NK-92 (cell line): ENCODE measurements around the gene OST4.
"Not testable (repeated sequence)": the region's sequence is repeated elsewhere in the genome, so short reads cannot be mapped to it uniquely, and the experiment has no call there.

Source experiments
- DNase-seq: peaks from one replicate; lab custom pipeline; 2025; ENCODE audit not compliant: unreplicated experiment; lab: John Stamatoyannopoulos, UW

OST4 gene

DNA sequence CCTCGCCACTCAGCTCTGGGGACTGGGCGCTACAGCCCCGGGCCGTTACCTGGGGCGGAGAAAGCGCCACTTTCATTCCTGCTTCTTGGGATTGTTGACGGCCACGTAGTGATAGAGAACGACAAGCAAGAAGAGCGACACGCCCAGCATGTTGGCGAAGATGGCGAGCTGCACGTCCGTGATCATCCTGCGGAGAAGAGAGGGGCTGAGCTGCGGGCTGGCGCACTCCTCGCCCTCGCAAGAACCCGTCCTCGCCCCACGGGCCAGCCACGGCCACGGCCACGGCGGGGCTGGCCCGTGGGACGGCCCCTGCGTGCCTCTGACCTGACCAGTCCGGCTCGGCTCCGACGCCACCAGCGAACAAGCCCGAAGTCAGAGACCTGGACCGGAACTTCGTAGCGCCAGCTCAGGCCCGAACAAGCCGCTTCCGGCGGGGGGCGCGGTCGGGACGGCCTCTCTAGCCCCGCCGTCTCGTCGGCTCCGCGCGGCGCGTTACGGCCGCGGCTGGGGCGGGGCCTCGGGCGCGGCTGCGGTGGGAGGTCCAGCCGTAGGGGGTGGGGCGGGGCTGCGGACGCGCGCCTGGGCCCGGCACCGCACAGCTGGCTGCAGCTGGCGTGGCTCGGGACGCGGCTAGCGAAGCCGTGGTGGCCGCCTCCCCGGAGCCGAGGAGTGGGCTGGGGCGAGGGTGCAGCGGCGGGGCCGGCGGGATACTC, at the start of gene OST4:
Gene OST4, minus strand, starts transcription at position 378 of the 713 bp plus-strand sequence.
- DNase-seq: peak; percentile 38

DNA sequence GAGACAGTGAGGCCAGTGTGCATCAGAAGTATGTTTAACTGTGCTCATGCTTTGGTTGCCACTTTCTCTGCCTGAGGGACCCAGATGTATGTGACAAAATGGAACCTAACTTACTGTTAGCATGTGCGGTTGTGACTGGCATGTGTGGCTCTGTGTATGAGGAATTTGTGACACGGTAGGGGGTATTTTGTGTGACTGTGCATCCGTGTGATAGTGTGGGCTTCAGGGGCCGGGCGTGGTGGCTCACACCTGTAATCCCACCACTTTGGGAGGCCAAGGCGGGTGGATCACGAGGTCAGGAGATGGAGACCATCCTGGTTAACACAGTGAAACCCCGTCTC, 47.8 kb upstream of the OST4 start:
- DNase-seq: not testable (repeated sequence)

DNA sequence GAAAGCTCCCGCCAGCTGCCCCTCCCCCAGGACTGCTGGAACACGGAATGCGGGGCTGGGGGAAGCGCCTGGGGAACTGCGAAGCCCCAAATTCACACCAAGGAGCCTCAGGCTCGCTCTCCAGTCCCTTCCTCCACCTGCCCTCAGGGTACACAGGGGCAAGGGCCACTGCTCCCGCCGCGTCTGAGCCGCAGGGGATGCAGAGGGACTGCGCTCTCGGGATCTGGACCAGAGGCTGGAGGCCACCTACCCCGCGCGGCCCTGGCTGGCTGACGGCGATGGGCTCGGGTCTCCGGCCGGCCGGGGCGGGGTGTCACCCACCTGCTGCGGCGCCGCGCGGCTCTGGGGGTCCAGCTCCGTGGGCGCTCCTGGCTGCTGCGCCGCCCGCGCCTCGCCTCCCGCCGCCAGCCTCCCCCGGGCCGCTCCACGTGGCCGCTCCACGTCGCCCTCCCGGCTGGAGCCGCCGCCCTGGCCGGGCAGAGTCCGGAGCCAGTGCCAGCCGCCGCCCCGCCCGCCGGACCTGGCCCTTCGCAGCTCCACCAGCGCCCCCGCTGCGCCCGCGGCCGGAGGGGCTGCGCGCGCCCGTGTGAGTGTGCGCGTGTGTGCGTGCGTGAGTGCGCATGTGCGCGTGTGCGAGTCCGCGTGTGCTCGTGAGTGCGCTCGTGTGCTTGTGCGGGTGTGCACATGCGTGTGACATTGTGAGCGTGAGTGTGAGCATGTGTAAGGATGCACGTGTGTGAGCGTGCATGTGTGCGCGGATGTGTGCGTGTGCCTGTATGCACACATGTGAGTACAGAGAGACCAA, 47.3 kb upstream of the OST4 start, which contains the start of gene CGREF1:
Gene CGREF1, minus strand, starts transcription at position 604 of the 805 bp plus-strand sequence. CDS start 14,762 bp downstream, outside the sequence.
- no peak for DNase-seq

DNA sequence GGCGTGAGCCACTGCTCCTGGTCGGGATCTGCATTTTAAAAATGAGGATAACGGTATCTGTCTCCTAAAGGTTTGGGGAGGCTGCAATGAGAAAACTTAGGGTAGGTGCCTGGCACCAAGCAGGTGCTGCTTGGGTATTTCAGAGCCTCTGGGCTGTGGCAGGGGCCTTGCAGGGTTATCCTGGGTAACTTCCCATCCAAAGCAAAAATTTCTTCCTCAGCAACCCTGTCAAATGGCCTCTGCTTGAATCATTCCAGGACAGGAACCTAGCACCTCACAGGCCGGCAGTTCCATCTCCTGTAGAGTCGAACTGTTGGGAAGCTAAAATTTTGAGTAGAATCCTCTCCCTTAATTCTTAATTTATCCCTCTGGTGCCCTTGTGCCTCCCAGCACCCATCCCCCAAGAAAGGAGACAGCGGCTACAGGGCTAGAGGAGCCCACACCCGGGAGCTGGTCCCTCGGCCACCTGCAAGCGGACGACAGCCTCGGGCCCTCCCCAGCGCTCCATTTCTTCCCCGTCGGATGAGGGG, 46.6 kb upstream of the OST4 start:
- no peak for DNase-seq

DNA sequence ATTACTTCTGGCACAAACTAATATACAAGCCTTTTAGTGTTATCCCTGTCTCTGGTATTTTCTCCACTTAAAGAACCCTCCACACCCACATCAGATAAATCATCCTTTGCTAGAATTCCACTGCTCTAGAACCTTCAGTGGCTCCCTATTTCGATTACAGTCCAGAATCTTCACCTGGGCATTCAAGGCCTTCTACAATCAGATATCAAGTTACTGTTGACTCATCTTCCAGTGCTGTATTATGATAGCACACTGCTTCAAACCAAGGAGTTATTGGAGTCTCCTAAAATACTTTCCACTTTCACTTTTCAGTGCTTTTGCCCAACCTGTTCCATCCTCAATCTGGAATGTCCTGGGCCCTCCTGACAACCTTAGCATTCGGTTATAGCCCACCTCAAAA, 44.1 kb upstream of the OST4 start:
- no peak for DNase-seq

DNA sequence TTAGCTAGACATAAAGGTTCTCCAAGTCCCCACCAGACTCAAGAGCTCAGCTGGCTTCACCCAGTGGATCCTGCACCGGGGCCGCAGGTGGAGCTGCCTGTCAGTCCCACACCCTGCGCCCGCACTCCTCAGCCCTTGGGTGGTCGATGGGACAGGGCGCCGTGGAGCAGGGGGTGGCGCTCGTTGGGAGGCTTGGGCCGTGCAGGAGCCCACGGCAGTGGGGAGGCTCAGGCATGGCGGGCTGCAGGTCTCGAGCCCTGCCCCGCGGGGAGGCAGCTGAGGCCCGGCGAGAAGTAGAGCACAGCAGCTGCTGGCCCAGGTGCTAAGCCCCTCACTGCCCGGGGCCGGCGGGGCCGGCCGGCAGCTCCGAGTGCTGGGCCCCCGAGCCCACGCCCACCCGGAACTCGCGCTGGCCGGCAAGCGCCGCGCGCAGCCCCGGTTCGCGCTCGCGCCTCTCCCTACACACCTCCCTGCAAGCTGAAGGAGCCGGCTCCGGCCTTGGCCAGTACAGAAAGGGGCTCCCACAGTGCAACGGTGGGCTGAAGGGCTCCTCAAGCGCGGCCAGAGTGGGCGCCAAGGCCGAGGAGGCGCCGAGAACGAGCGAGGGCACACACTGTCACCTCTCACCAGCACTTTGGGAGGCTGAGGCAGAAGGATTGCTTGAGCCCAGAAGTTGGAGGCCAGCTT, 40.1 kb upstream of the OST4 start:
- not testable (repeated sequence) for DNase-seq

DNA sequence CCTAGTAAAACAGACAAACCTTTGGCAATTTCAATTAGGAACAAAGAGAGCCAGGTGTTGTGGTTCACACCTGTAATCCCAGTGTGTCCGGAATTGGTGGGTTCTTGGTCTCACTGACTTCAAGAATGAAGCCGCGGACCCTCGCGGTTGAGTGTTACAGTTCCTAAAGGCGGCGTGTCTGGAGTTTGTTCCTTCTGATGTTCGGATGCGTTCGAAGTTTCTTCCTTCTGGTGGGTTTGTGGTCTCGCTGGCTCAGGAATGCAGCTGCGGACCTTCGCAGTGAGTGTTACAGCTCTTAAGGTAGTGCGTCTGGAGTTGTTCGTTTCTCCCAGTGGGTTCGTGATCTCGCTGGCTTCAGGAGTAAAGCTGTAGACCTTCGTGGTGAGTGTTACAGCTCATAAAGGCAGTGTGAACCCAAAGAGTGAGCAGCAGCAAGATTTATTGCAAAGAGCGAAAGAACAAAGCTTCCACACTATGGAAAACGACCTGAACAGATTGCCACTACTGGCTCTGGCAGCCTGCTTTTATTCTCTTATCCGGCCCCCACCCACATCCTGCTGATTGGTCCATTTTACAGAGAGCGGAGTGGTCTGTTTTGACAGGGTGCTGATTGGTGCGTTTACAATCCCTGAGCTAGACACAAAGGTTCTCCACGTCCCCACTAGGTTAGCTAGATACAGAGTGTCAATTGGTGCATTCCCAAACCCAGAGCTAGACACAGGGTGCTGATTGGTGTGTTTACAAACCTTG, 39.3 kb upstream of the OST4 start:
- DNase-seq: not testable (repeated sequence)

DNA sequence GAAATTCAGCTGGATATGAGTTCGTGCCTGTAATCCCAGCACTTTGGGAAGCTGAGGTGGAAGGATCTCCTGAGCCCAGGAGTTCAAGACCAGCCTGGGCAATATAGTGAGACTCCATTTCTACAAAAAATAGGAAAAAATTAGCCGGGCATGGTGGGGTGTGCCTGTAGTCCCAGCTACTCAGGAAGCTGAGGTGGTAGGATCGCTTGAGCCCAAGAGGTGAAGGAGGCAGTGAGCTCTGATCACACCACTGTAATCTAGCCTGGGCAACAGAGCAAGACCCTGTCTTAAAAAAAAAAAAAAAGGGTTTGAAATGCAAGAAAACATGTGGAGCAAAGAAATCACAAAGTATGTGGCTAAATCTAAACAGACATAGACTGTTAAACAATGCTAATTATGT, 37.6 kb upstream of the OST4 start:
- no peak for DNase-seq

DNA sequence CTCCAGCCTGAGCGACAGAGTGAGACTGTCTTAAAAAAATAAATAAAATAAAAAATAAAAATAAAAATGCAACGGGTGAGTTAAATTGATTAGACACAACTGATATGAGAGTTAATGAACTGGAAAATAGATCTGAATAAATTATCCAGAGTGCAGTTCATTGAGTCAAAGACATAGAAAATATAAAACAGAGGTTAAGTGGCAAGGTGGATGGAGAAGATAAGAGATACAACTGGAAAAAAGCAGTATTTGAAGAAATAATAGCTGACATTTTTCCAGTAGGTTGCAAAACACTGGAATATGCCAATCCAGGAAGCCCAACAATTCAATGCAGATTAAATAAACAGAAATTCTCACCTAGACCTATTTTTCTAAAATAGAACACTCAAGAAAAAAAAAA, 36.8 kb upstream of the OST4 start:
- no peak for DNase-seq

DNA sequence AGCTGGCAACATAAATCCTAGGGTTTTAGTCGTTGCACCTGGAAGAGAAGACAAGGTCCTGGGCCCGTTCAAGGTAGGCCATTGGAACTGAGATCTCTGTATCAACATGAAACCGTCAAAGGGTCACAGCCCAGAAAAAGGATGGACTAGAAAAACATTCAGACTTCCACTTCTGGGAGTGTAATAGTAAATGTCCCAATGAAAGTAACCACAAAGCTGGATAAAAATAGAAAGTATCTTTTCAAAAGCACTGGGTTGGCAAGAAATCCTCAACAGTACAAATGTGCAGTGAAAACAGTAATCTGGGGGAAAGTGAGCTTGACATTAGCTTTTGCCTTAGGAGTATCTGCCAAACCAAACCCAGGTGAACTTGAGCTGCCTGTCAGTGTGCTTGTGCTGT, 34.5 kb upstream of the OST4 start:
- DNase-seq: no peak

DNA sequence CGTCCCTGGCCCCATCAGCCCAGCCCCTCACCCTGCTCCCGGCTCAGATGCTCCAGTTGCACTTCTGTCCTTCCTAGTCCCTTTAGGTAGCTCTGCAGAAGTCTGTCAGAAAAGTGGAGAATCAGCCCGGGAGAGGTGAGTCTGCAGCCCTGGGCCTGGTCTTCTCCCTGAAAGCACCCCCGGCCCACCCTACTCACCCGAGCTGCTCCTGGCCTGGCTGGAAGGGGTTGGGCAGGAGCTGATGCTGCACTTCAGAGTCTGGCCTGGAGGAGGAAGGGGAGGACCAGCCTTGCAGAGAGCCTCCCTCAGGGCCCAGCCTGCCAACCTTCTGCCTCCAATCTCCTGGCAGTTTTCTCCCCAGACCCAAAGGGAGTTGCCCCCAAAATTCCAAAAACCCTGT, 30.9 kb upstream of the OST4 start:
- no peak for DNase-seq

DNA sequence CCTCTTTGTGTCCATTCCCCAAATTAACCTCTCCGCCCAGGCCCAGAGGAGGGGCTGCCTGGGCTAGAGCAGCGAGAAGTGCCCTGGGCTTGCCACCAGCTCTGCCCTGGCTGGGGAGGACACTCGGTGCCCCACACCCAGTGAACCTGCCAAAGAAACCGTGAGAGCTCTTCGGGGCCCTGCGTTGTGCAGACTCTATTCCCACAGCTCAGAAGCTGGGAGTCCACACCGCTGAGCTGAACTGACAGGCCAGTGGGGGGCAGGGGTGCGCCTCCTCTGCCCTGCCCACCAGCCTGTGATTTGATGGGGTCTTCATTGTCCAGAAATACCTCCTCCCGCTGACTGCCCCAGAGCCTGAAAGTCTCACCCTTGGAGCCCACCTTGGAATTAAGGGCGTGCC, 28.6 kb upstream of the OST4 start:
- DNase-seq: no peak

DNA sequence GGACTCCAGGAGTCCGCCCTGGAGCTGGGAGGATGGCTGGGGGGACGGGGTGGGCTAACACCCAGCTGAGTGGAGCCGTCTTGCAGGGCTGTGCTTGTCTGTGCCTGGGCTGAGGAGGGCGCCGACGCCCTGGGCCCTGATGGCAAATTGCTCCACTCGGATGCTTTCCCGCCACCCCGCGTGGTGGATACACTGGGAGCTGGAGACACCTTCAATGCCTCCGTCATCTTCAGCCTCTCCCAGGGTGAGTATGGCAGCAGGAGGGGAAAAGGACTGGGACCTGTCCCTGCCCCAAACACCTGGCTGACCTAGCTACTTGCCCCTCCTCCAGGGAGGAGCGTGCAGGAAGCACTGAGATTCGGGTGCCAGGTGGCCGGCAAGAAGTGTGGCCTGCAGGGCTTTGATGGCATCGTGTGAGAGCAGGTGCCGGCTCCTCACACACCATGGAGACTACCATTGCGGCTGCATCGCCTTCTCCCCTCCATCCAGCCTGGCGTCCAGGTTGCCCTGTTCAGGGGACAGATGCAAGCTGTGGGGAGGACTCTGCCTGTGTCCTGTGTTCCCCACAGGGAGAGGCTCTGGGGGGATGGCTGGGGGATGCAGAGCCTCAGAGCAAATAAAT, 28.0 kb upstream of the OST4 start:
- DNase-seq: no peak

DNA sequence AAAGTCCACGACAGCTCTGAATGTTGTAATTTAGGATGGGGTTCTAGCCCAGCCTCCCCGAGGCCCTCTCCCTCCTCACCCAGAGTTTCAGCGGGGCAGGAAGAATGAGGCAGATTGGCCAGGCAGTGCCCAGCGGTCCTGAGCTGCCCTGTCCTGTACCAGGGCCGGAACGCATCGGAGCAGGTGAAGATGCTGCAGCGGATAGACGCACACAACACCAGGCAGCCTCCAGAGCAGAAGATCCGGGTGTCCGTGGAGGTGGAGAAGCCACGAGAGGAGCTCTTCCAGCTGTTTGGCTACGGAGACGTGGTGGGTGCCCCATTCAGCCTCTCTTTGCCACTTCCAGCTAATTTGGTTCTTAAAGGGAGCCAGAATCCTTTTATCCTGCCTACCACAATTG, 25.9 kb upstream of the OST4 start:
- no peak for DNase-seq

DNA sequence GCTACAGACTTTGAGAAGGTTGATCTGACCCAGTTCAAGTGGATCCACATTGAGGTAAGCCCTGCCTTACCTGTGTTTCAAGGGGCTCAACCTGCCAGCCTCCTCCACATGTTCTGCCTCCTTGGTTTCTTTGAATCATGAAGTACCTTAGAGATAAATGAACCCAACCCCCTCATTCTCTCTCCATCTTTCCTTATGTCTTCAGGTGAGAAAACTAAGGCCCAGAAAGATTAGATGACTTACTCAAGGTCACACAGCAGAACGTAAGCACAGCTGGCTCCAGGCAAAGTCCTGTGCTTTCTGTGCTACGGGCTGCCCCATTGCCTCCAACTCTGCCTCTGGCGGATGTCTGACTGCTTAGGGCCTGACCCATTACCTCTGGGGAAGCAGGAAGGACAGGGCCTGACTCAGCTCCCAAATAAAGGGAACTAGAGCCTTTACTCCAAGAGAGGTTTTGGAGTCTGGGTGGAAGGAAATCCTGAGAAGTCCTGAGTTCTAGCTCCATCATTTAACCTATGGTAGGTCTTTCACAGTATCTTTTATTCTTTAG, 25.4 kb upstream of the OST4 start:
- DNase-seq: no peak

DNA sequence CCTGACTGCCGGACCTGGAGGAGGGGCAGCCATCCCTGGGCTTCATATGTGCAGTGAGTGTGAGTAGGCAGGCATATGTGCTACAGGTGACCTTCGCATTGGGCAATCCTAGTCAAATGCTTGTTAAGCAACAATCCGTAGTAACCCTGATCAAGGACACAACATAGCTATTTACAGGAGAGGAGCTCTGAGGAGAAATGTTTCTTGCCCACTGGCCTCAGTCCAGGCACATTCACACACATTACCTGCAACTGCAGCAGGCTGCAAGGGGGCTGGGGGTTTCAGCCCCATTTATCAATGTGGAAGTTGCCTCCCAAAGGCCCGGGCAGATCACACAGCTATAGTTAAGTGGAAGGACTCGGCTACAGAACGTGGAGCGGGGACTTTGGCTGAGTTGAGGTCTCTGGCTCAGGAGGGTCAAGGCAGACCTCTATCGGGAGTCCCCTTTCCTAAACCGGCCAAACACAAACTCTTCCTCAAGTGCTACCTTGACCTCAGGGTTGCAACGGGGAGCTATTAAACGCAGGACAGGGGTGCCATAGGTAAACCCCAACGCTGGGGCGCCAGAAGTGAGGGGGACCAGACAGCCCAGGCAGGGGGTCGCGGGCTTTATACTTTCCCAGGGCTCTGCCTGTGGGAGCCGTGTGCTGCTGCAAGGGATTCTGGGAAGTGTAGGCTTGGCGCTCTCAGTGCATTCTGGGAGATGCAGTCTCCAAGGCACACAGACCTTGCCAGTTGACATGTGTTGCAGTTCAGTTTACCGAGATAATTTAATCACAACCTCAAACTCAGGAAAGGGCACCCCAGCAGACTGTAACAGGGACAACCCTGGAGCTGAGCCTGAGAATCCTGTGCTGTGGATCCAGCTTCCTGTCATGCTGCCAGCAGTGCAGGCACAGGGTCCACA, 24.5 kb upstream of the OST4 start:
- no peak for DNase-seq

DNA sequence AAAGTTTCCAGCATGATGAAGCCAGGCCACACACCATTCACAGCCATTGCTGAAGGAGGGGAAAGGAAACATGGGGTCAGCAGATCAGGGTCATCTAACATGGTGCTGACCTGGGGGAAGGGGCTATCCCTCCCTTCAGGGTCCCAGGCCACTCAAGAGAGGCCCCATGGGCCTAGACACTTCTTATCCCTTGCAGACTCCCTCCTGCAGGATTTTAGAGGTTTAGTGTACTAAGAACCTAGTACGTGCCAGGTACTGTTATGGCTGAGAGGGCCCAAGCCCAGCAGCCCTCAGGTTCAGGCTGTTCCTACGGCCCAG, 23.9 kb upstream of the OST4 start:
- DNase-seq: no peak

DNA sequence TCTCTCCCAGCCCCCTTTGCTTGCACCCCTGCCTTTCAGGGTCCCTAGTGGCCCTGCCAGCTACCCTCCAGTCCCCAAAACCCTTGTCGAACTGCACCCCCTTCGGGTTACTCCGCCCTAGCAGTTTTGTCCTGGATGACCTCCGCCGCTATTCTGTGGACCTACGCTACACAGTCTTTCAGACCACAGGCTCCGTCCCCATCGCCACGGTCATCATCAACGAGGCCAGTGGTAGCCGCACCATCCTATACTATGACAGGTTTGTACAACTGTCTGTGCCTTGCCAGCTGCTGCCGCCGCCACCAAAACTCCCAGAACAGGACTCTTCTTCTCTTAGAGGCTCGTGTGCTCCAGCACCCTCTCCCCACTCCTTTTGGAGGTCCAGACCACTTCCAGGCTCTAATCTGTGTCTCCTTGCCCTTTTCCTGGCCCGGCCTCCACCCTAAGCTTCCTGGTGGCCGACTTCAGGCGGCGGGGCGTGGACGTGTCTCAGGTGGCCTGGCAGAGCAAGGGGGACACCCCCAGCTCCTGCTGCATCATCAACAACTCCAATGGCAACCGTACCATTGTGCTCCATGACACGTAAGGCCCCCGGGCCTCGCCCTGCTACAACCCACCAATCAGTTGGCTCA, 23.0 kb upstream of the OST4 start:
- no peak for DNase-seq
